A673 (cell line): ENCODE results near the gene CPM. TPM values are rescaled to one million over a fixed set of nuclear protein-coding genes. Genes with fewer than 3 reads are reported as not detected.

Source experiments
- BruUV-seq: library from RNA; stranded (reverse); fragments of 400-500 nt; replicated peaks from 2 replicates; lab custom pipeline; 2021; lab: Mats Ljungman, UMichigan
- CTCF ChIA-PET: fragments of 300-600 bp; sonication (Branson Sonifier 250); formaldehyde crosslinking; loops from one replicate; lab custom pipeline; 2022; ENCODE audit warnings: antibody characterized with exemption; lab: Charles Lee
- POLR2A ChIA-PET: fragments of 300-600 bp; sonication (Branson Sonifier 250); formaldehyde crosslinking; loops from one replicate; lab custom pipeline; 2022; ENCODE audit warnings: antibody characterized with exemption; ENCODE audit not compliant: low non-redundant PET; lab: Charles Lee
- DNase-seq: peaks from one replicate; pipeline ENCODE4 v3.0.0-alpha.2; 2015; ENCODE audit warnings: low spot score
- H3K27ac ChIP-seq: fragments of 200-600 bp; sonication (generic); 2 replicates; pipeline ENCODE4 v1.5.1; 2016; ENCODE audit warnings: mixed run types, low read depth, mild to moderate bottlenecking, mixed read lengths, antibody characterized with exemption, low read length; ENCODE audit not compliant: poor library complexity, severe bottlenecking
- H3K27me3 ChIP-seq: fragments of 200-600 bp; sonication (generic); replicated peaks from 2 replicates; pipeline ENCODE4 v1.6.1; 2017; ENCODE audit warnings: mixed run types, low read depth, mild to moderate bottlenecking, mixed read lengths, antibody characterized with exemption, low read length; ENCODE audit not compliant: insufficient read depth, poor library complexity
- H3K36me3 ChIP-seq: fragments of 200-600 bp; sonication (generic); 2 replicates; pipeline ENCODE4 v1.6.1; 2016; ENCODE audit warnings: mixed run types, mild to moderate bottlenecking, mixed read lengths, antibody characterized with exemption, low read length; ENCODE audit not compliant: insufficient read depth, poor library complexity, severe bottlenecking
- H3K4me1 ChIP-seq: fragments of 200-600 bp; sonication (generic); 2 replicates; pipeline ENCODE4 v1.6.1; 2017; ENCODE audit warnings: mixed run types, mild to moderate bottlenecking, mixed read lengths, antibody characterized with exemption, low read length; ENCODE audit not compliant: insufficient read depth, poor library complexity, severe bottlenecking
- H3K4me3 ChIP-seq: fragments of 200-600 bp; sonication (generic); 2 replicates; pipeline ENCODE4 v1.5.1; 2016; ENCODE audit warnings: low read depth, mixed run types, mild to moderate bottlenecking, mixed read lengths, low read length; ENCODE audit not compliant: poor library complexity, severe bottlenecking
- H3K9me3 ChIP-seq: fragments of 200-600 bp; sonication (generic); 2 replicates; pipeline ENCODE4 v1.6.1; 2016; ENCODE audit warnings: mixed run types, low read depth, mild to moderate bottlenecking, mixed read lengths, antibody characterized with exemption, low read length; ENCODE audit not compliant: poor library complexity, severe bottlenecking
- CTCF ChIP-seq: fragments of 300-800, 200-600 bp; sonication (generic); conservative IDR thresholded peaks from 2 replicates; pipeline ENCODE4 v1.5.1; 2017; ENCODE audit warnings: low read depth, mild to moderate bottlenecking, antibody characterized with exemption, low read length, moderate library complexity, mixed read lengths
- EZH2 ChIP-seq: fragments of 200-600 bp; sonication (generic); IDR thresholded peaks from 2 replicates; pipeline ENCODE4 v1.6.1; 2017; ENCODE audit warnings: borderline replicate concordance, low read depth, mild to moderate bottlenecking, mixed read lengths, antibody characterized with exemption, low read length; ENCODE audit not compliant: poor library complexity, severe bottlenecking
- intact Hi-C: fragments of 100-400 bp; cut with micrococcal nuclease; formaldehyde crosslinking; loops from one replicate; pipeline ENCODE4 v1.10.0; 2022; ENCODE audit not compliant: unreplicated experiment
- total RNA-seq: library from RNA; stranded (reverse); gene quantifications from 2 replicates; pipeline ENCODE4 v1.2.3, GENCODE V29; 2021

CPM gene
- total RNA-seq, 1 experiment from 2014 or later: 0.84 TPM

DNA sequence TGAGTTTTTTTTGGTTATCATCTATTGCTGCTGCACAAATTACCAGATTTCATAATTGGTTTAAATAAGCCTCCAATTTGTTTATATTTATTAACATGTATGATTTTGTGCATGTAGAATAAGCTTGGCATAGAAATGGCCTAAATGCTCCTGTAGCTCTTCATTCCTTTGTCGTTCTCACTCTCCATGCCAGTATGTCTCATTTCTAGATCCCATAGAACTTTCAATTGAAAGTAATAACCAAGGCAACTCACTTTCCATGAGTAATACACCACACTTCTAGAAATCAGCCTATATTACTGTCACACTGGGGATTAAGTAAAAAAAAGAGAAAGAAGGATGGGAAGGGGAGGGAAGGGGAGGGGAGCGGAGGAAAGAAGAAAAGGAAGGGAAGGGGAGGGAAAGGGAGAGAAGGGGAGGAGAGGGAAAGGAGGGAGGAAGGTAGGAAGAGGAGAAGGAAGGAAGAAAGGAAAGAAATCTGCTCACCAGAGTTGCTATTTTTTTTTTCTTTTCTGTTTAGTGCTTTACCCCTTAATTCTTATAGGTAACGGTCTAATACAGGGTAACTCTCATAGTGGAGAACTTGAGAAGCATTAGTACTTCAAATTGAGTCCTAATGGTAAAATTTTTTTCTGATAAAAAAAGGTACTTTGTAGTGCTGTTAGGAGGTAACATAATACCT is 79.4 kb downstream of the CPM start:
- ChIA-PET POLR2A (no interaction called here), CTCF (no interaction called here)
- H3K36me3 ChIP-seq: no peaks in the 10 kb centered on the region
- no TSS peak for BruUV-seq
- no peaks in the 10 kb centered on the region for H3K4me1 ChIP-seq
- no peaks in the 10 kb centered on the region for H3K9me3 ChIP-seq
- no peak overlapping the region for H3K4me3 ChIP-seq
- no peak overlapping the region for H3K27ac ChIP-seq
- TF ChIP-seq EZH2 (no peak), CTCF (no peak)
- intact Hi-C loops: no loop called here
- H3K27me3 ChIP-seq: no peaks in the 10 kb centered on the region
- DNase-seq: no peak

GRCh38 chr12:68851592-68852306 is 81.2 kb downstream of the CPM start:
- Histone ChIP-seq H3K4me3 (no peak overlapping the region), H3K36me3 (no peaks in the 10 kb centered on the region), H3K9me3 (no peaks in the 10 kb centered on the region), H3K27me3 (no peaks in the 10 kb centered on the region), H3K4me1 (no peaks in the 10 kb centered on the region), H3K27ac (no peak overlapping the region)
- ChIA-PET CTCF (no interaction called here), POLR2A (no interaction called here)
- no TSS peak for BruUV-seq
- no peak for DNase-seq
- intact Hi-C loops: no loop called here
- TF ChIP-seq EZH2: no peak
- no peak for TF ChIP-seq CTCF

DNA sequence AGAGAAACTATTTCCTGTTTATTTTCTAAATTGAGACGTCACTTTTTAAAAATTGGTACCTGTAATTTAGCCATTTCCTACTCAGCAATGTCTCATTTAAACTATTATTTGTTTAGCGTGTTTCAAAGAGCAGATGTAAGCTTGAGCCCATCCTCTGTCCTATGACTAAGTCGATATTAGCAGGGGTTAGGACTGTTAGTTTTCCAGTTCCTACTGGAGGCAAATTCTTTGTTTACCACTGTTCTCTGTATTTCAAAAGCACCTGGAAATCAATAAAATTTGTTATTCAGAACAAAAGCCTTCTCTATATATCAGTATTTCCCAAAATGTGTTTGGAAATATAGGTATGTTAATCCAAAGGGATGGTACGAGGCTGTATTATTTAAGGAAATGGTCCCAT is 82.6 kb downstream of the CPM start:
- Histone ChIP-seq H3K4me1 (no peaks in the 10 kb centered on the region), H3K4me3 (no peak overlapping the region), H3K9me3 (no peaks in the 10 kb centered on the region), H3K27ac (no peak overlapping the region), H3K36me3 (no peaks in the 10 kb centered on the region), H3K27me3 (no peaks in the 10 kb centered on the region)
- TF ChIP-seq EZH2 (no peak), CTCF (no peak)
- ChIA-PET CTCF (interaction anchor here (0.6 to 0.7 kb wide), 2 partner anchors 20 to 371 kb away, joined by 3 to 8 read pairs; no protein-coding TSS in a partner anchor), POLR2A (no interaction called here)
- no peak for DNase-seq
- intact Hi-C loops: no loop called here
- BruUV-seq: no TSS peak
